HG03439 (cell line): ENCODE data around the gene CBLIF.
"Not testable (repeated sequence)": the region's sequence is repeated elsewhere in the genome, so short reads cannot be mapped to it uniquely, and the experiment has no call there.

ENCODE experiments used
- ATAC-seq: cut with Tn5 transposase; IDR thresholded peaks from one replicate; pipeline ENCODE4 v1.9.1; 2021; ENCODE audit warnings: mild to moderate bottlenecking, moderate library complexity; ENCODE audit not compliant: unreplicated experiment

Gene CBLIF

GRCh38 chr11:59845399-59845798 lies at the start of gene CBLIF:
TSS of gene CBLIF (minus strand) at chr11:59845499. CDS start at chr11:59845453, 46 bp downstream.
- ATAC-seq: no peak

GRCh38 chr11:59894616-59895015 lies 49.3 kb upstream of the CBLIF start:
- no peak for ATAC-seq

- ATAC-seq: no peak
These were observed 46.5 kb upstream of the CBLIF start for GRCh38 chr11:59891781-59892181.

GRCh38 chr11:59887156-59887555 lies 41.9 kb upstream of the CBLIF start:
- not testable (repeated sequence) for ATAC-seq

- ATAC-seq: no peak
These were observed 38.3 kb upstream of the CBLIF start for GRCh38 chr11:59883597-59883996.

GRCh38 chr11:59879567-59879966 lies 34.3 kb upstream of the CBLIF start:
- ATAC-seq: no peak

- no peak for ATAC-seq
These were observed 33.3 kb upstream of the CBLIF start, which contains the start of gene OOSP3 for GRCh38 chr11:59878575-59878974. TSS of gene OOSP3 (plus strand) at chr11:59878782. CDS start at chr11:59878809, 27 bp downstream.

GRCh38 chr11:59877784-59878183 lies 32.5 kb upstream of the CBLIF start:
- ATAC-seq: no peak

GRCh38 chr11:59877325-59877724 lies 32.0 kb upstream of the CBLIF start:
- no peak for ATAC-seq

GRCh38 chr11:59875856-59876519 lies 30.7 kb upstream of the CBLIF start:
- no peak for ATAC-seq

- no peak for ATAC-seq
These were observed 26.8 kb upstream of the CBLIF start for GRCh38 chr11:59872076-59872475.

- ATAC-seq: no peak
These were observed 22.6 kb upstream of the CBLIF start for GRCh38 chr11:59867946-59868345.

- no peak for ATAC-seq
These were observed 21.5 kb upstream of the CBLIF start for GRCh38 chr11:59866836-59867235.

- ATAC-seq: no peak
These were observed 21.1 kb upstream of the CBLIF start, which contains the start of gene TCN1 for GRCh38 chr11:59866397-59866796. TSS of gene TCN1 (minus strand) at chr11:59866487. CDS start at chr11:59866470, 17 bp downstream.

GRCh38 chr11:59865031-59865430 lies 19.7 kb upstream of the CBLIF start:
- ATAC-seq: no peak

GRCh38 chr11:59862252-59862651 lies 17.0 kb upstream of the CBLIF start:
- ATAC-seq: no peak

- ATAC-seq: no peak
These were observed 14.4 kb upstream of the CBLIF start for GRCh38 chr11:59859673-59860072.

- no peak for ATAC-seq
These were observed 12.4 kb upstream of the CBLIF start for GRCh38 chr11:59857439-59858434.

- no peak for ATAC-seq
These were observed 9.6 kb upstream of the CBLIF start for GRCh38 chr11:59854871-59855270.

- ATAC-seq: not testable (repeated sequence)
These were observed 6.1 kb upstream of the CBLIF start for GRCh38 chr11:59851416-59851815.

GRCh38 chr11:59849551-59849950 lies 4.3 kb upstream of the CBLIF start:
- not testable (repeated sequence) for ATAC-seq

GRCh38 chr11:59849129-59849528 lies 3.8 kb upstream of the CBLIF start:
- no peak for ATAC-seq
